B cell (primary cell): ENCODE results near the gene PTPRF. TPM values are rescaled to one million over a fixed set of nuclear protein-coding genes. Genes with fewer than 3 reads are reported as not detected.
A peak's percentile ranks its signal among the peaks of the same experiment; 100 is the strongest.

Experiments
- ATAC-seq: fragments of 200-7000 bp; cut with Tn5 transposase; one replicate; pipeline ENCODE4 v1.10.0; 2021; ENCODE audit warnings: low read depth, mild to moderate bottlenecking, moderate number of reproducible peaks, moderate library complexity
- CTCF ChIA-PET: fragments of 350-600 bp; sonication (Branson Sonifier 250); formaldehyde crosslinking; loops from one replicate; lab custom pipeline; 2021; ENCODE audit warnings: antibody characterized with exemption, inconsistent platforms; lab: Charles Lee
- POLR2A ChIA-PET: fragments of 350-600 bp; sonication (Branson Sonifier 250); formaldehyde crosslinking; loops from one replicate; lab custom pipeline; 2021; ENCODE audit warnings: antibody characterized with exemption; lab: Charles Lee
- DNase-seq: peaks from one replicate; pipeline ENCODE4 v3.0.0; 2013
- H2AFZ ChIP-seq: 2 replicates; pipeline ENCODE4 v1.6.1; 2012; ENCODE audit warnings: mild to moderate bottlenecking, low read depth, low read length; ENCODE audit not compliant: insufficient read depth, poor library complexity, severe bottlenecking
- H3K27ac ChIP-seq, 2 donors: 1 replicate in 1 of 2; 2 replicates in 1 of 2; pipeline ENCODE4 v1.5.1; 2012 to 2013; ENCODE audit warnings: low read length in 2 of 2, mild to moderate bottlenecking in 2 of 2, moderate library complexity in 1 of 2
- H3K27me3 ChIP-seq, 4 experiments: fragments of 200-600 bp in 1 of 4; sonication (generic) in 1 of 4; replicated peaks in 1 of 4; 1 replicate in 2 of 4; 2 replicates in 2 of 4; pipeline versions ENCODE4 v1.6.1 to v1.7.0; 2013 to 2016; ENCODE audit warnings: low read length in 3 of 4, mild to moderate bottlenecking in 2 of 4, mixed read lengths in 1 of 4, moderate library complexity in 1 of 4; ENCODE audit not compliant: insufficient read depth in 4 of 4, control insufficient read depth in 3 of 4; ENCODE audit errors: control extremely low read depth in 1 of 4
- H3K36me3 ChIP-seq, 2 experiments: replicated peaks in 1 of 2; 1 replicate in 1 of 2; 2 replicates in 1 of 2; pipeline versions ENCODE4 v1.6.1 to v1.7.1; 2013; ENCODE audit warnings: low read length in 1 of 2; ENCODE audit not compliant: insufficient read depth in 2 of 2, control insufficient read depth in 1 of 2; ENCODE audit errors: control extremely low read depth in 1 of 2, extremely low read depth in 1 of 2
- H3K4me1 ChIP-seq, 2 donors: fragments of 200-600 bp in 1 of 2; sonication (generic) in 1 of 2; 1 replicate in 1 of 2; 2 replicates in 1 of 2; pipeline versions ENCODE4 v1.5.1 to v1.6.1; 2013 to 2017; ENCODE audit warnings: low read length in 2 of 2; ENCODE audit not compliant: control insufficient read depth in 2 of 2, insufficient read depth in 2 of 2
- H3K4me2 ChIP-seq: replicated peaks from 2 replicates; pipeline ENCODE3; 2012; ENCODE audit warnings: mild to moderate bottlenecking, low read depth, low read length; ENCODE audit not compliant: poor library complexity, severe bottlenecking
- H3K4me3 ChIP-seq, 5 experiments: fragments of 200-600 bp in 1 of 5; sonication (generic) in 1 of 5; 1 replicate in 3 of 5; 2 replicates in 2 of 5; pipeline versions ENCODE4 v1.5.1 to v1.7.0; 2011 to 2016; ENCODE audit warnings: low read length in 4 of 5, mild to moderate bottlenecking in 4 of 5, low read depth in 2 of 5, control low read depth in 1 of 5, moderate library complexity in 1 of 5; ENCODE audit not compliant: insufficient read depth in 1 of 5; ENCODE audit errors: control extremely low read depth in 1 of 5, extremely low read depth in 1 of 5
- H3K79me2 ChIP-seq: fragments of 200-600 bp; sonication (generic); one replicate; pipeline ENCODE4 v1.6.0; 2016; ENCODE audit warnings: low read length; ENCODE audit not compliant: control insufficient read depth, insufficient read depth
- H3K9ac ChIP-seq: fragments of 200-600 bp; sonication (generic); 2 replicates; pipeline ENCODE4 v1.6.1; 2017; ENCODE audit warnings: mild to moderate bottlenecking, low read length, moderate library complexity
- H3K9me3 ChIP-seq, 3 donors: one replicate each; pipeline versions ENCODE4 v1.6.1 to v1.7.1; 2013; ENCODE audit warnings: low read length in 2 of 3; ENCODE audit not compliant: control insufficient read depth in 2 of 3, insufficient read depth in 1 of 3; ENCODE audit errors: control extremely low read depth in 1 of 3
- H4K20me1 ChIP-seq: 2 replicates; pipeline ENCODE4 v1.6.0; 2012; ENCODE audit warnings: mild to moderate bottlenecking, low read length; ENCODE audit not compliant: insufficient read depth, control insufficient read depth, poor library complexity, severe bottlenecking
- H3K27ac Mint-ChIP-seq: one replicate; pipeline ENCODE4 v1.8.0; 2021; ENCODE audit warnings: mixed read lengths
- H3K27me3 Mint-ChIP-seq: one replicate; pipeline ENCODE4 v1.8.0; 2021; ENCODE audit warnings: mixed read lengths
- H3K4me1 Mint-ChIP-seq: one replicate; pipeline ENCODE4 v1.8.0; 2021; ENCODE audit warnings: mixed read lengths
- H3K4me3 Mint-ChIP-seq: one replicate; pipeline ENCODE4 v1.8.0; 2021; ENCODE audit warnings: mixed read lengths
- H3K9me3 Mint-ChIP-seq: one replicate; pipeline ENCODE4 v1.8.0; 2022; ENCODE audit warnings: mixed read lengths; ENCODE audit not compliant: insufficient read depth
- CTCF ChIP-seq: fragments of 200-600 bp; IDR thresholded peaks from one replicate; pipeline ENCODE4 v1.8.0; 2022; ENCODE audit warnings: antibody characterized with exemption, mild to moderate bottlenecking
- EZH2 ChIP-seq: IDR thresholded peaks from 2 replicates; pipeline ENCODE4 v1.6.1; 2012; ENCODE audit warnings: borderline replicate concordance, low read depth, mild to moderate bottlenecking, moderate library complexity, low read length; ENCODE audit not compliant: insufficient read depth, poor library complexity, severe bottlenecking
- WGBS: methylation state at CpG from one replicate; pipeline ENCODE4 v1.1.5; 2013; ENCODE audit warnings: missing lambda C conversion rate; ENCODE audit not compliant: insufficient coverage; 5-methylcytosine and 5-hydroxymethylcytosine counted together
- intact Hi-C: fragments of 100-400 bp; cut with micrococcal nuclease; formaldehyde crosslinking; loops from one replicate; pipeline ENCODE4 v1.10.0; 2022
- polyA plus RNA-seq: library from polyadenylated mRNA; depleted of rRNA; stranded (reverse); fragments of >200 nt; gene quantifications from 2 replicates; pipeline ENCODE4 v1.2.3, GENCODE V29; 2012
- total RNA-seq, 2 donors: library from RNA; stranded (reverse); fragments of 120-200 nt in 1 of 2; gene quantifications; 1 replicate in 1 of 2; 2 replicates in 1 of 2; pipeline versions ENCODE4 v1.2.3 to v1.2.4, GENCODE V29; 2013 to 2022

PTPRF gene
- total and polyA plus RNA-seq, 2 donors (not counting 1 experiment from before 2014, with no cell fraction given): 0.07 to 0.13 TPM

- WGBS: 61% methylated on average over 6 of the region's 6 CpGs
- H3K36me3 ChIP-seq: no peaks in the 10 kb centered on the region
- Mint-ChIP-seq H3K9me3 (no peaks in the 10 kb centered on the region), H3K4me1 (peaks cover 5% of the 10 kb centered on the region), H3K27ac (no peak overlapping the region), H3K27me3 (peaks cover 17% of the 10 kb centered on the region), H3K4me3 (no peak overlapping the region)
- peaks cover 4 to 15% of the 10 kb centered on the region in 2 donors for H3K4me1 ChIP-seq
- no peaks in the 10 kb centered on the region for H3K79me2 ChIP-seq
- peaks cover 0 to 16% (median 1%) of the 10 kb centered on the region in 4 experiments for H3K27me3 ChIP-seq
- intact Hi-C loops: no loop called here
- ATAC-seq: no peak
- peak; percentile 49 for DNase-seq
- no peak overlapping the region for H2AFZ ChIP-seq
- POLR2A ChIA-PET: no interaction called here
- CTCF ChIA-PET: no interaction called here
- no peak overlapping the region for H3K27ac ChIP-seq
- H3K9ac ChIP-seq: no peak overlapping the region
- no peaks in the 10 kb centered on the region for H4K20me1 ChIP-seq
- no peak overlapping the region for H3K4me3 ChIP-seq
- TF ChIP-seq EZH2 (no peak), CTCF (no peak)
- no peaks in the 10 kb centered on the region for H3K9me3 ChIP-seq
- no peak overlapping the region for H3K4me2 ChIP-seq
Observed at GRCh38 chr1:43569175-43569574, 38.5 kb downstream of the PTPRF start.

- Mint-ChIP-seq H3K4me1 (peaks cover 2% of the 10 kb centered on the region), H3K9me3 (no peaks in the 10 kb centered on the region), H3K27ac (no peak overlapping the region), H3K27me3 (peaks cover 14% of the 10 kb centered on the region), H3K4me3 (no peak overlapping the region)
- no peak overlapping the region for H2AFZ ChIP-seq
- POLR2A ChIA-PET: no interaction called here
- H3K4me2 ChIP-seq: no peak overlapping the region
- peaks cover 0 to 13% (median 0%) of the 10 kb centered on the region in 4 experiments for H3K27me3 ChIP-seq
- no peak overlapping the region for H3K4me3 ChIP-seq
- intact Hi-C loops: no loop called here
- no peaks in the 10 kb centered on the region for H4K20me1 ChIP-seq
- H3K36me3 ChIP-seq: no peaks in the 10 kb centered on the region
- no peak for TF ChIP-seq EZH2
- no peak for TF ChIP-seq CTCF
- CTCF ChIA-PET: no interaction called here
- H3K4me1 ChIP-seq: peaks cover 4 to 13% of the 10 kb centered on the region in 2 donors
- ATAC-seq (no peak), DNase-seq (no peak)
- H3K79me2 ChIP-seq: no peaks in the 10 kb centered on the region
- no peak overlapping the region for H3K9ac ChIP-seq
- H3K27ac ChIP-seq: no peak overlapping the region
- no peaks in the 10 kb centered on the region for H3K9me3 ChIP-seq
- 85% methylated on average over 8 of the region's 9 CpGs for WGBS
Observed at GRCh38 chr1:43570277-43570676, 39.6 kb downstream of the PTPRF start.
